SK-N-SH (cell line): ENCODE data around the gene GJB3. TPM values are rescaled to one million over a fixed set of nuclear protein-coding genes. Genes with fewer than 3 reads are reported as not detected.

Experiments
- CTCF ChIA-PET: fragments of 300-600, 350-600 bp; formaldehyde crosslinking; extraction: SDS; loops from one replicate; lab custom pipeline; 2021; lab: Yijun Ruan, JAX
- POLR2A ChIA-PET: fragments of 350-600 bp; sonication (Branson Sonifier 250); formaldehyde crosslinking; extraction: SDS; loops from one replicate; lab custom pipeline; 2020; ENCODE audit warnings: antibody characterized with exemption, inconsistent platforms; lab: Yijun Ruan, JAX
- DNase-seq: peaks from one replicate; pipeline ENCODE4 v3.0.0; 2012
- H2AFZ ChIP-seq: fragments of 200-600 bp; sonication (generic); 2 replicates; pipeline ENCODE4 v1.8.1; 2016; ENCODE audit warnings: antibody characterized with exemption, mild to moderate bottlenecking, low read depth
- H3F3A ChIP-seq: fragments of 200-600 bp; sonication (generic); replicated peaks from 2 replicates; pipeline ENCODE3; 2016; ENCODE audit warnings: antibody characterized with exemption, mild to moderate bottlenecking; ENCODE audit not compliant: insufficient read depth
- H3K27ac ChIP-seq, 2 experiments: fragments of 200-500 bp in 1 of 2; fragments of 200-600 bp in 1 of 2; sonication (Bioruptor generic) in 1 of 2; sonication (generic), shearing (Covaris generic) in 1 of 2; 2 replicates each; pipeline versions ENCODE4 v1.5.1 to v1.6.1; 2014 to 2016; ENCODE audit warnings: low read depth in 2 of 2, inconsistent platforms in 1 of 2, low read length in 1 of 2, mild to moderate bottlenecking in 1 of 2, mixed read lengths in 1 of 2
- H3K27me3 ChIP-seq: fragments of 200-600 bp; sonication (generic), shearing (Covaris generic); 2 replicates; pipeline ENCODE4 v1.6.1; 2016; ENCODE audit warnings: mixed run types; ENCODE audit not compliant: insufficient read depth
- H3K36me3 ChIP-seq, 2 experiments: fragments of 200-500 bp in 1 of 2; fragments of 200-600 bp in 1 of 2; sonication (Bioruptor generic) in 1 of 2; sonication (generic) in 1 of 2; replicated peaks in 1 of 2; 2 replicates each; pipeline versions ENCODE3 to v1.5.1; 2014 to 2016; ENCODE audit warnings: low read length in 1 of 2, mild to moderate bottlenecking in 1 of 2; ENCODE audit not compliant: insufficient read depth in 2 of 2, control insufficient read depth in 1 of 2
- H3K4me1 ChIP-seq, 2 experiments: fragments of 200-500 bp in 1 of 2; fragments of 200-600 bp in 1 of 2; sonication (Bioruptor generic) in 1 of 2; sonication (generic), shearing (Covaris generic) in 1 of 2; 2 replicates each; pipeline versions ENCODE4 v1.5.1 to v1.6.1; 2014 to 2016; ENCODE audit warnings: low read depth in 1 of 2, low read length in 1 of 2, mixed run types in 1 of 2; ENCODE audit not compliant: insufficient read depth in 2 of 2, control insufficient read depth in 1 of 2
- H3K4me2 ChIP-seq: fragments of 200-600 bp; sonication (generic), shearing (Covaris generic); 2 replicates; pipeline ENCODE4 v1.6.1; 2017; ENCODE audit warnings: mixed run types
- H3K4me3 ChIP-seq, 2 experiments: fragments of 200-500 bp in 1 of 2; fragments of 200-600 bp in 1 of 2; sonication (Bioruptor generic) in 1 of 2; sonication (generic), shearing (Covaris generic) in 1 of 2; 2 replicates each; pipeline versions ENCODE4 v1.5.1 to v1.8.1; 2014 to 2016; ENCODE audit warnings: low read depth in 2 of 2, inconsistent platforms in 1 of 2, low read length in 1 of 2, mild to moderate bottlenecking in 1 of 2, mixed read lengths in 1 of 2, moderate library complexity in 1 of 2
- H3K79me2 ChIP-seq: fragments of 200-600 bp; sonication (generic); 2 replicates; pipeline ENCODE4 v1.8.1; 2017; ENCODE audit warnings: mild to moderate bottlenecking; ENCODE audit not compliant: insufficient read depth
- H3K9ac ChIP-seq: fragments of 200-600 bp; sonication (generic); 2 replicates; pipeline ENCODE4 v1.6.1; 2017; ENCODE audit warnings: mixed run types
- H3K9me2 ChIP-seq: fragments of 200-600 bp; sonication (generic); 2 replicates; pipeline ENCODE4 v1.6.1; 2017; ENCODE audit warnings: mixed run types
- H3K9me3 ChIP-seq: fragments of 200-600 bp; sonication (generic); 2 replicates; pipeline ENCODE4 v1.6.1; 2017; ENCODE audit warnings: mixed run types, mild to moderate bottlenecking, moderate library complexity
- H4K20me1 ChIP-seq: fragments of 200-600 bp; sonication (generic); 2 replicates; pipeline ENCODE4 v1.6.1; 2017; ENCODE audit warnings: mild to moderate bottlenecking, mixed run types; ENCODE audit not compliant: insufficient read depth
- EP300 ChIP-seq, 2 experiments: IDR thresholded peaks; 2 replicates each; pipeline versions ENCODE4 v1.4.0 to v1.6.1; 2012; ENCODE audit warnings: borderline replicate concordance in 1 of 2, low read depth in 1 of 2, low read length in 1 of 2
- FOXJ3 ChIP-seq: sonication (generic); formaldehyde crosslinking; IDR thresholded peaks from 2 replicates; pipeline ENCODE4 v1.5.1; 2020; ENCODE audit warnings: mild to moderate bottlenecking, missing genetic modification reagents
- FOXM1 ChIP-seq: IDR thresholded peaks from 2 replicates; pipeline ENCODE4 v1.4.0; 2012; ENCODE audit warnings: low read depth, mild to moderate bottlenecking
- IRF3 ChIP-seq: fragments of 150-350 bp; IDR thresholded peaks from 2 replicates; pipeline ENCODE4 v1.6.1; 2016; ENCODE audit warnings: mild to moderate bottlenecking, low read depth, low read length
- JUND ChIP-seq: IDR thresholded peaks from 2 replicates; pipeline ENCODE4 v1.4.0; 2012
- MEF2A ChIP-seq: IDR thresholded peaks from 2 replicates; pipeline ENCODE4 v1.4.0; 2012; ENCODE audit warnings: low read depth, borderline replicate concordance
- NRF1 ChIP-seq: IDR thresholded peaks from 2 replicates; pipeline ENCODE4 v1.6.1; 2012; ENCODE audit warnings: low read depth, mild to moderate bottlenecking, low read length
- POLR2AphosphoS5 ChIP-seq: IDR thresholded peaks from 2 replicates; pipeline ENCODE4 v1.6.1; 2012; ENCODE audit warnings: low read depth, low read length
- RAD21 ChIP-seq: IDR thresholded peaks from 2 replicates; pipeline ENCODE4 v1.6.1; 2012; ENCODE audit warnings: mild to moderate bottlenecking, low read length
- RCOR1 ChIP-seq: fragments of 150-350 bp; IDR thresholded peaks from 2 replicates; pipeline ENCODE4 v1.6.1; 2017; ENCODE audit warnings: antibody characterized with exemption, low read length
- RFX5 ChIP-seq: IDR thresholded peaks from 2 replicates; pipeline ENCODE4 v1.6.1; 2012; ENCODE audit warnings: mild to moderate bottlenecking, improper control_type of control experiment, low read length
- RXRA ChIP-seq: IDR thresholded peaks from 2 replicates; pipeline ENCODE4 v1.4.0; 2012; ENCODE audit warnings: low read depth, mild to moderate bottlenecking, borderline replicate concordance
- SIN3A ChIP-seq: IDR thresholded peaks from 2 replicates; pipeline ENCODE4 v1.6.1; 2012; ENCODE audit warnings: low read depth, mild to moderate bottlenecking, low read length, moderate library complexity, borderline replicate concordance
- SMC3 ChIP-seq: IDR thresholded peaks from 2 replicates; pipeline ENCODE4 v1.6.1; 2012; ENCODE audit warnings: low read depth, low read length, improper control_type of control experiment
- TAF1 ChIP-seq: IDR thresholded peaks from 2 replicates; pipeline ENCODE4 v1.6.1; 2012; ENCODE audit warnings: low read depth, mild to moderate bottlenecking, low read length, moderate library complexity, borderline replicate concordance
- TEAD4 ChIP-seq: IDR thresholded peaks from 2 replicates; pipeline ENCODE4 v1.4.0; 2012; ENCODE audit warnings: mild to moderate bottlenecking, borderline replicate concordance; ENCODE audit not compliant: insufficient read depth
- USF2 ChIP-seq: fragments of 150-350 bp; IDR thresholded peaks from 2 replicates; pipeline ENCODE4 v1.6.1; 2017; ENCODE audit warnings: antibody characterized with exemption, low read length, low read depth, borderline replicate concordance
- YY1 ChIP-seq: IDR thresholded peaks from 2 replicates; pipeline ENCODE4 v1.4.0; 2012; ENCODE audit warnings: low read depth, mild to moderate bottlenecking
- WGBS: methylation state at CpG from one replicate; pipeline ENCODE4 v1.1.6; 2017; ENCODE audit warnings: low lambda C conversion rate; 5-methylcytosine and 5-hydroxymethylcytosine counted together
- polyA plus RNA-seq, 3 experiments: library from polyadenylated mRNA; depleted of rRNA; stranded (reverse); fragments of >200 nt; gene quantifications; 2 replicates each; pipeline ENCODE4 v1.2.3, GENCODE V29; 2012
- TF ChIP-seq, protein P1 (sequence below): IDR thresholded peaks from 2 replicates; pipeline ENCODE4; 2012

GJB3 gene
- polyA plus RNA-seq, 1 of the 3 experiments (the other 2 are of a cell fraction) = not detected

DNA sequence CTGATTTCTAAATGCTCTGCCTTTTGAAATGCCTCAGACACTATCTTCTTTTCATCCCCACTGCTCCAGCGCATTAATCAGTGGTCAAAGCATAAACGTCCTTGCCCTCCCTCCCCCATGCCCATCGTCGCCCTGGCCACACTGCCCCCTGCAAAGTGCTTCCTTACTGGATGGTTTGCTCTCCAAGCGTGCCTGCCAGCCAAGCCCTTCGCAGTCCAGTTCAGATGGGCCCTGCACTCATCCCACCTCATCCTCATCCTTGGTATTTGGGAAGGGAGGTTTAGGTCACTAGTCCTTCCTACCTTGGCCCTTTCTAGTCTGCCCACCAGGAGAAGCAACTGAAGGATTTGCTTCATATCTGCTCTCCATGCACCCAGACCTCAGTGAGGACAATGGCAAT, 14.9 kb downstream of the GJB3 start:
- Histone ChIP-seq H3K9ac (no peak overlapping the region), H3F3A (no peaks in the 10 kb centered on the region), H4K20me1 (no peaks in the 10 kb centered on the region), H3K4me3 (no peak overlapping the region)
- 53% methylated on average over 6 of the region's 6 CpGs for WGBS
- TF ChIP-seq JUND (no peak), SIN3A (no peak)
- TF ChIP-seq, all 33 proteins: peak for 0
- H3K9me2 ChIP-seq = no peaks in the 10 kb centered on the region
- CTCF ChIA-PET = interaction anchor here (2.1 to 3.2 kb wide), 2 partner anchors 9 to 57 kb away, joined by 14 to 15 read pairs; no protein-coding TSS in a partner anchor
- H3K27ac ChIP-seq = no peak overlapping the region
- no peaks in the 10 kb centered on the region for H3K4me1 ChIP-seq
- H3K36me3 ChIP-seq = no peaks in the 10 kb centered on the region
- H3K9me3 ChIP-seq = no peaks in the 10 kb centered on the region
- H3K4me2 ChIP-seq = no peak overlapping the region
- POLR2A ChIA-PET = no interaction called here
- no peak overlapping the region for H2AFZ ChIP-seq
- no peaks in the 10 kb centered on the region for H3K79me2 ChIP-seq
- DNase-seq = no peak
- H3K27me3 ChIP-seq = no peaks in the 10 kb centered on the region

DNA sequence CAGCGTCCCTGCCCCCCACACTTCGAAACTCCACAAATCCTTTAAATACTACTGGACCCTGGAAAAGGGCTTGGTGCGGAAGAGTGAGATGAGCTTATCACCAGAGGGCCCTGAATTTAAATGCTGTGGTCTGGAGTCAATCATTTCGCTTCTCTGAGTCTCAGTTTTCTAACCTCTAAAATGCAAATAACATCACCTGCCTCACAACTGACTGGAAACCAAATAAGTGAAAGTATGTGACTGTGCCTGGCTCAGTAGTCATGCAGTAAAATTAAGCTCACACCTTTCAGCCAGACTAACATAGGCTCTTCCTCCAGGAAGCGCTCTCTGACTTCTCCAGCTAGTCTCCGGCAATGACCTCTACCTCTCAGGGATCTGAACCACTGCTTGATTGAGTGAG, 16.0 kb downstream of the GJB3 start:
- Histone ChIP-seq H3K27me3 (no peaks in the 10 kb centered on the region), H3K9me3 (no peaks in the 10 kb centered on the region), H3K79me2 (no peaks in the 10 kb centered on the region), H3K36me3 (no peaks in the 10 kb centered on the region), H3K27ac (no peak overlapping the region), H3K4me2 (no peak overlapping the region), H3F3A (no peaks in the 10 kb centered on the region), H3K4me3 (no peak overlapping the region), H3K9me2 (no peaks in the 10 kb centered on the region), H3K9ac (no peak overlapping the region), H4K20me1 (no peaks in the 10 kb centered on the region), H2AFZ (no peak overlapping the region), H3K4me1 (no peaks in the 10 kb centered on the region)
- DNase-seq = no peak
- ChIA-PET POLR2A (no interaction called here), CTCF (interaction anchor here (2.1 to 3.2 kb wide), 2 partner anchors 10 to 55 kb away, joined by 14 to 15 read pairs; no protein-coding TSS in a partner anchor)
- 59% methylated on average over 6 of the region's 6 CpGs for WGBS
- TF ChIP-seq JUND = no peak
- TF ChIP-seq RXRA = no peak
- no peak for TF ChIP-seq TAF1
- no peak for TF ChIP-seq MEF2A
- no peak for TF ChIP-seq EP300 (IDR thresholded peaks at IDR 0.05; ENCODE audit: borderline replicate concordance in 1 of 2, low read depth in 1 of 2, low read length in 1 of 2)
- TF ChIP-seq RCOR1 = no peak
- TF ChIP-seq RAD21 = no peak
- TF ChIP-seq, protein P1, sequence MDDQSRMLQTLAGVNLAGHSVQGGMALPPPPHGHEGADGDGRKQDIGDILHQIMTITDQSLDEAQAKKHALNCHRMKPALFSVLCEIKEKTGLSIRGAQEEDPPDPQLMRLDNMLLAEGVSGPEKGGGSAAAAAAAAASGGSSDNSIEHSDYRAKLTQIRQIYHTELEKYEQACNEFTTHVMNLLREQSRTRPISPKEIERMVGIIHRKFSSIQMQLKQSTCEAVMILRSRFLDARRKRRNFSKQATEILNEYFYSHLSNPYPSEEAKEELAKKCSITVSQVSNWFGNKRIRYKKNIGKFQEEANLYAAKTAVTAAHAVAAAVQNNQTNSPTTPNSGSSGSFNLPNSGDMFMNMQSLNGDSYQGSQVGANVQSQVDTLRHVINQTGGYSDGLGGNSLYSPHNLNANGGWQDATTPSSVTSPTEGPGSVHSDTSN = no peak
- no peak for TF ChIP-seq RFX5
- TF ChIP-seq FOXM1 = no peak
- no peak for TF ChIP-seq SMC3
- TF ChIP-seq USF2 = no peak
- TF ChIP-seq IRF3 = no peak
- no peak for TF ChIP-seq NRF1
- TF ChIP-seq FOXJ3 (CRISPR knock-in tag) = no peak
- no peak for TF ChIP-seq POLR2AphosphoS5
- TF ChIP-seq YY1 = no peak
- TF ChIP-seq TEAD4 = no peak
